Measurements from ENCODE around the gene SNX8.

DNA sequence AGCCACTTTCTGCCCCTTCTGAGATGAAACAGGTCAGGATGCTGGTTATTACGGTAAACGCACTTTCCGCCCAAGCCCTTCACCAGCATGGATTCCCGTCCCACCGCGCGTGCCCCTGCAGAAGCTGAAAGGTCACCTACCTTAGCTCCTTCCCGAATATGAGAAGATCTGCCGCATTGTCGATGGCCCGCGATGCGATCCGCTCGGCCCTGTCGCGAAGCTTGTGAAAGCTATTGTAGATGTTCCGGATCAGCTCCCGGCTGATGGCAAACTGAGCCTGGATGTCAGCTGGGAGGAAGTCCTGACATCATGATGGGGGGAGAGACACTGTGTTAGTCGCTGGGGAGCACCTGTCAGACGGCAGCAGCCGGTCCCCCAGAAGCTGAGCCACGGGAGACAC is 50.1 kb downstream of the SNX8 start:
- TF ChIP-seq, protein P1, sequence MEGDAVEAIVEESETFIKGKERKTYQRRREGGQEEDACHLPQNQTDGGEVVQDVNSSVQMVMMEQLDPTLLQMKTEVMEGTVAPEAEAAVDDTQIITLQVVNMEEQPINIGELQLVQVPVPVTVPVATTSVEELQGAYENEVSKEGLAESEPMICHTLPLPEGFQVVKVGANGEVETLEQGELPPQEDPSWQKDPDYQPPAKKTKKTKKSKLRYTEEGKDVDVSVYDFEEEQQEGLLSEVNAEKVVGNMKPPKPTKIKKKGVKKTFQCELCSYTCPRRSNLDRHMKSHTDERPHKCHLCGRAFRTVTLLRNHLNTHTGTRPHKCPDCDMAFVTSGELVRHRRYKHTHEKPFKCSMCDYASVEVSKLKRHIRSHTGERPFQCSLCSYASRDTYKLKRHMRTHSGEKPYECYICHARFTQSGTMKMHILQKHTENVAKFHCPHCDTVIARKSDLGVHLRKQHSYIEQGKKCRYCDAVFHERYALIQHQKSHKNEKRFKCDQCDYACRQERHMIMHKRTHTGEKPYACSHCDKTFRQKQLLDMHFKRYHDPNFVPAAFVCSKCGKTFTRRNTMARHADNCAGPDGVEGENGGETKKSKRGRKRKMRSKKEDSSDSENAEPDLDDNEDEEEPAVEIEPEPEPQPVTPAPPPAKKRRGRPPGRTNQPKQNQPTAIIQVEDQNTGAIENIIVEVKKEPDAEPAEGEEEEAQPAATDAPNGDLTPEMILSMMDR (IDR thresholded peaks at IDR 0.05): no peak
- TF ChIP-seq POLR2A (IDR thresholded peaks at IDR 0.05): no peak

Data from lower leg skin (tissue), 3 donors.